Islet precursor cell (in vitro differentiated cells): ENCODE data around the gene RUFY4.
"Not testable (repeated sequence)": the region's sequence is repeated elsewhere in the genome, so short reads cannot be mapped to it uniquely, and the experiment has no call there.

Experiments
- DNase-seq: peaks from one replicate; pipeline ENCODE4 v3.0.0-alpha.2; 2018

The RUFY4 gene

GRCh38 chr2:218091746-218092145, 22.7 kb downstream of the RUFY4 start:
- peak; percentile 27 for DNase-seq

- no peak for DNase-seq
Observed at GRCh38 chr2:218093879-218094278, 24.8 kb downstream of the RUFY4 start.

GRCh38 chr2:218095853-218096252, 26.8 kb downstream of the RUFY4 start:
- DNase-seq: no peak

- DNase-seq: no peak
Observed at GRCh38 chr2:218097975-218098374, 28.9 kb downstream of the RUFY4 start.

- DNase-seq: not testable (repeated sequence)
Observed at GRCh38 chr2:218108834-218109233, 39.8 kb downstream of the RUFY4 start.

GRCh38 chr2:218121789-218122188, 52.7 kb downstream of the RUFY4 start:
- not testable (repeated sequence) for DNase-seq

GRCh38 chr2:218122286-218122685, 53.2 kb downstream of the RUFY4 start:
- not testable (repeated sequence) for DNase-seq

- DNase-seq: no peak
Observed at GRCh38 chr2:218123986-218124385, 54.9 kb downstream of the RUFY4 start.

- DNase-seq: no peak
Observed at GRCh38 chr2:218125095-218125494, 56.0 kb downstream of the RUFY4 start.

GRCh38 chr2:218125626-218126080, 56.6 kb downstream of the RUFY4 start, which contains the start of gene CXCR2:
CXCR2 (plus strand) TSS chr2:218126028; CDS start chr2:218134802, 8,774 bp downstream.
- no peak for DNase-seq

- DNase-seq: no peak
Observed at GRCh38 chr2:218127929-218128455, 58.9 kb downstream of the RUFY4 start.

- DNase-seq: no peak
Observed at GRCh38 chr2:218128781-218129457, 59.9 kb downstream of the RUFY4 start.

- DNase-seq: no peak
Observed at GRCh38 chr2:218129458-218130135, 60.5 kb downstream of the RUFY4 start.

GRCh38 chr2:218130377-218130776, 61.3 kb downstream of the RUFY4 start:
- no peak for DNase-seq

GRCh38 chr2:218130822-218131221, 61.8 kb downstream of the RUFY4 start:
- DNase-seq: no peak

- no peak for DNase-seq
Observed at GRCh38 chr2:218137514-218137913, 68.5 kb downstream of the RUFY4 start.

GRCh38 chr2:218138047-218138446, 69.0 kb downstream of the RUFY4 start:
- DNase-seq: no peak
